ENCODE measurements around the gene GPR42. TPM values are rescaled to one million over a fixed set of nuclear protein-coding genes. Genes with fewer than 3 reads are reported as not detected.

The GPR42 gene
- total RNA-seq, 2 donors from 2014 or later: not detected

- H3K27ac ChIP-seq: no peak overlapping the region
- H3K27me3 ChIP-seq (replicated peaks; ENCODE audit: insufficient read depth): no peaks in the 10 kb centered on the region
- no peak overlapping the region for H3K4me3 ChIP-seq
- TF ChIP-seq CTCF (IDR thresholded peaks at IDR 0.05): no peak
- DNase-seq (ENCODE audit: low spot score): no peak
- no peaks in the 10 kb centered on the region for H3K36me3 ChIP-seq
- H3K4me1 ChIP-seq (ENCODE audit: control insufficient read depth in 1 of 2, low read depth in 2 of 2): no peaks in the 10 kb centered on the region
- H3K9me3 ChIP-seq: no peaks in the 10 kb centered on the region
- no peak for ATAC-seq (ENCODE audit: insufficient number of reproducible peaks, low FRiP score, low read depth)
These were observed 45.5 kb downstream of the GPR42 start for GRCh38 chr19:35416331-35416730.

- no peak for DNase-seq (ENCODE audit: low spot score)
- H3K9me3 ChIP-seq: no peaks in the 10 kb centered on the region
- TF ChIP-seq CTCF (IDR thresholded peaks at IDR 0.05): no peak
- H3K4me1 ChIP-seq (ENCODE audit: control insufficient read depth in 1 of 2, low read depth in 2 of 2): no peaks in the 10 kb centered on the region
- H3K27ac ChIP-seq: no peak overlapping the region
- ATAC-seq (ENCODE audit: insufficient number of reproducible peaks, low FRiP score, low read depth): no peak
- H3K4me3 ChIP-seq: no peak overlapping the region
- no peaks in the 10 kb centered on the region for H3K36me3 ChIP-seq
- no peaks in the 10 kb centered on the region for H3K27me3 ChIP-seq (replicated peaks; ENCODE audit: insufficient read depth)
These were observed 46.4 kb downstream of the GPR42 start for GRCh38 chr19:35417278-35417677.

- Histone ChIP-seq H3K27ac (no peak overlapping the region), H3K9me3 (no peaks in the 10 kb centered on the region), H3K36me3 (no peaks in the 10 kb centered on the region), H3K27me3 (replicated peaks; ENCODE audit: insufficient read depth) (no peaks in the 10 kb centered on the region), H3K4me3 (no peak overlapping the region), H3K4me1 (ENCODE audit: control insufficient read depth in 1 of 2, low read depth in 2 of 2) (no peaks in the 10 kb centered on the region)
- ATAC-seq (ENCODE audit: insufficient number of reproducible peaks, low FRiP score, low read depth) (no peak), DNase-seq (ENCODE audit: low spot score) (no peak)
- no peak for TF ChIP-seq CTCF (IDR thresholded peaks at IDR 0.05)
These were observed 47.1 kb downstream of the GPR42 start for GRCh38 chr19:35417713-35418534.

- TF ChIP-seq CTCF (IDR thresholded peaks at IDR 0.05): no peak
These were observed 48.2 kb downstream of the GPR42 start for GRCh38 chr19:35419046-35419445.

GRCh38 chr19:35419805-35420204 lies 48.9 kb downstream of the GPR42 start:
- Histone ChIP-seq H3K4me3 (no peak overlapping the region), H3K9me3 (no peaks in the 10 kb centered on the region), H3K27me3 (replicated peaks; ENCODE audit: insufficient read depth) (no peaks in the 10 kb centered on the region), H3K27ac (no peak overlapping the region), H3K4me1 (ENCODE audit: control insufficient read depth in 1 of 2, low read depth in 2 of 2) (no peaks in the 10 kb centered on the region), H3K36me3 (no peaks in the 10 kb centered on the region)
- no peak for TF ChIP-seq CTCF (IDR thresholded peaks at IDR 0.05)
- DNase-seq (ENCODE audit: low spot score): no peak
- ATAC-seq (ENCODE audit: insufficient number of reproducible peaks, low FRiP score, low read depth): no peak

More at GRCh38 chr19:35419046-35419445, 48.2 kb downstream of the GPR42 start:
- Histone ChIP-seq H3K36me3 (no peaks in the 10 kb centered on the region), H3K4me1 (ENCODE audit: control insufficient read depth in 1 of 2, low read depth in 2 of 2) (no peaks in the 10 kb centered on the region), H3K27ac (no peak overlapping the region), H3K9me3 (no peaks in the 10 kb centered on the region), H3K4me3 (no peak overlapping the region), H3K27me3 (replicated peaks; ENCODE audit: insufficient read depth) (no peaks in the 10 kb centered on the region)
- DNase-seq (ENCODE audit: low spot score): no peak
- ATAC-seq (ENCODE audit: insufficient number of reproducible peaks, low FRiP score, low read depth): no peak

Measured in thoracic aorta (tissue), 2 donors.